Esophagus muscularis mucosa (tissue), 4 donors: Measurements from ENCODE around the gene SLC9A5. TPM values are rescaled to one million over a fixed set of nuclear protein-coding genes. Genes with fewer than 3 reads are reported as not detected.

Experiments used
- DNase-seq: peaks from one replicate; pipeline ENCODE4 v3.0.0-alpha.2; 2017; ENCODE audit errors: extremely low spot score
- H3K27ac ChIP-seq, 4 donors: fragments of 200-600 bp; sonication (generic); replicated peaks in 1 of 4; 1 replicate in 3 of 4; 2 replicates in 1 of 4; pipeline ENCODE4 v1.5.1; 2016 to 2019; ENCODE audit warnings: mild to moderate bottlenecking in 1 of 4
- H3K27me3 ChIP-seq, 4 donors: fragments of 200-600 bp; sonication (generic); one replicate each; pipeline versions ENCODE4 v1.5.1 to v1.6.0; 2016 to 2019
- H3K36me3 ChIP-seq, 4 donors: fragments of 200-600 bp; sonication (generic); one replicate each; pipeline ENCODE4 v1.5.1; 2016 to 2019
- H3K4me1 ChIP-seq, 4 donors: fragments of 200-600 bp; sonication (generic); one replicate each; pipeline ENCODE4 v1.5.1; 2016 to 2019
- H3K4me3 ChIP-seq, 4 donors: fragments of 200-600 bp; sonication (generic); 1 replicate in 2 of 4; 2 replicates in 2 of 4; pipeline ENCODE4 v1.5.1; 2016 to 2019; ENCODE audit warnings: mild to moderate bottlenecking in 4 of 4, moderate library complexity in 1 of 4
- H3K9me3 ChIP-seq, 4 donors: fragments of 200-600 bp; sonication (generic); 1 replicate in 3 of 4; 2 replicates in 1 of 4; pipeline ENCODE4 v1.5.1; 2016 to 2019
- CTCF ChIP-seq, 3 experiments: fragments of 200-600 bp in 2 of 3; fragments of 450-650 bp in 1 of 3; sonication (generic) in 2 of 3; IDR thresholded peaks; one replicate each; pipeline ENCODE4 v1.5.1; 2017 to 2019; ENCODE audit warnings: antibody characterized with exemption in 3 of 3, mild to moderate bottlenecking in 2 of 3, moderate library complexity in 1 of 3
- EP300 ChIP-seq: sonication (generic); formaldehyde crosslinking; IDR thresholded peaks from one replicate; pipeline ENCODE4 v1.6.1; 2017; ENCODE audit warnings: antibody characterized with exemption
- POLR2A ChIP-seq: fragments of 450-650 bp; IDR thresholded peaks from one replicate; pipeline ENCODE4 v1.6.1; 2017; ENCODE audit warnings: antibody characterized with exemption, moderate library complexity, mild to moderate bottlenecking, low read depth
- POLR2AphosphoS5 ChIP-seq, 2 donors: sonication (generic); formaldehyde crosslinking; IDR thresholded peaks; one replicate each; pipeline ENCODE4 v1.6.1; 2017; ENCODE audit warnings: antibody characterized with exemption in 2 of 2
- WGBS: methylation state at CpG from one replicate; pipeline ENCODE4 v1.1.5; 2018; 5-methylcytosine and 5-hydroxymethylcytosine counted together
- intact Hi-C: fragments of 100-400 bp; cut with DNase I; formaldehyde crosslinking; loops from one replicate; pipeline ENCODE4 v1.15.1; 2023
- total RNA-seq, 4 donors: library from RNA; depleted of rRNA; stranded (reverse); fragments of >200 nt; gene quantifications; one replicate each; pipeline versions ENCODE4 v1.1.0 to v1.2.1, GENCODE V29; 2016

SLC9A5 gene
- total RNA-seq, 4 donors from 2014 or later, result 0.13 to 0.69 (median 0.37) TPM

- intact Hi-C loops, result no loop called here
- no peak overlapping the region for H3K27ac ChIP-seq
- TF ChIP-seq POLR2AphosphoS5 (IDR thresholded peaks at IDR 0.05) (no peak), POLR2A (no peak), EP300 (no peak), CTCF (IDR thresholded peaks at IDR 0.05) (no peak)
- H3K36me3 ChIP-seq, result peaks cover 0 to 39% (median 6%) of the 10 kb centered on the region in 4 donors
- no peaks in the 10 kb centered on the region for H3K9me3 ChIP-seq
- H3K27me3 ChIP-seq, result no peaks in the 10 kb centered on the region
- H3K4me1 ChIP-seq, result peaks cover 21 to 30% (median 24%) of the 10 kb centered on the region in 4 donors
- DNase-seq, result no peak
- 78% methylated on average over 8 of the region's 8 CpGs for WGBS
- no peak overlapping the region for H3K4me3 ChIP-seq
Observed at GRCh38 chr16:67213197-67214019, 35.4 kb upstream of the SLC9A5 start.

GRCh38 chr16:67215706-67216105 is 33.1 kb upstream of the SLC9A5 start:
- H3K36me3 ChIP-seq, result peaks cover 0 to 28% (median 3%) of the 10 kb centered on the region in 4 donors
- TF ChIP-seq POLR2AphosphoS5 (IDR thresholded peaks at IDR 0.05) (no peak), POLR2A (no peak), CTCF (IDR thresholded peaks at IDR 0.05) (no peak), EP300 (no peak)
- no peaks in the 10 kb centered on the region for H3K27me3 ChIP-seq
- H3K4me1 ChIP-seq, result peaks cover 21 to 30% (median 24%) of the 10 kb centered on the region in 4 donors
- no peaks in the 10 kb centered on the region for H3K9me3 ChIP-seq
- no peak overlapping the region for H3K4me3 ChIP-seq
- no peak overlapping the region for H3K27ac ChIP-seq
- no peak for DNase-seq
- 74% methylated on average over 5 of the region's 5 CpGs for WGBS
- intact Hi-C loops, result no loop called here

GRCh38 chr16:67216612-67217490 is 31.9 kb upstream of the SLC9A5 start:
- DNase-seq, result no peak
- H3K9me3 ChIP-seq, result no peaks in the 10 kb centered on the region
- H3K4me1 ChIP-seq, result peaks cover 21 to 30% (median 24%) of the 10 kb centered on the region in 4 donors
- no peak overlapping the region for H3K4me3 ChIP-seq
- H3K27me3 ChIP-seq, result no peaks in the 10 kb centered on the region
- H3K36me3 ChIP-seq, result peaks cover 0 to 18% (median 0%) of the 10 kb centered on the region in 4 donors
- WGBS, result 61% methylated on average over 18 of the region's 18 CpGs
- intact Hi-C loops, result no loop called here
- H3K27ac ChIP-seq, result peak overlapping the region in 2 of 4 donors; percentile 1 to 55
- TF ChIP-seq POLR2AphosphoS5 (IDR thresholded peaks at IDR 0.05), result peak in 1 of 2 donors; percentile 30
- no peak for TF ChIP-seq EP300

GRCh38 chr16:67223992-67224391 is 24.8 kb upstream of the SLC9A5 start:
- 78% methylated on average over 3 of the region's 3 CpGs for WGBS
- Histone ChIP-seq H3K27ac (no peak overlapping the region), H3K4me1 (peaks cover 20 to 32% (median 25%) of the 10 kb centered on the region in 4 donors), H3K27me3 (no peaks in the 10 kb centered on the region), H3K4me3 (no peak overlapping the region), H3K9me3 (no peaks in the 10 kb centered on the region), H3K36me3 (peaks cover 7 to 18% (median 10%) of the 10 kb centered on the region in 4 donors)
- intact Hi-C loops, result no loop called here
- no peak for DNase-seq
- TF ChIP-seq POLR2AphosphoS5 (IDR thresholded peaks at IDR 0.05), result no peak
- TF ChIP-seq POLR2A, result no peak
- TF ChIP-seq CTCF (IDR thresholded peaks at IDR 0.05), result no peak
- TF ChIP-seq EP300, result no peak
